CD4-positive, alpha-beta memory T cell (primary cell): Measurements from ENCODE around the gene INPP5A. TPM values are rescaled to one million over a fixed set of nuclear protein-coding genes. Genes with fewer than 3 reads are reported as not detected.
A peak's percentile ranks its signal among the peaks of the same experiment; 100 is the strongest.

Experiments
- CTCF ChIA-PET: fragments of 350-600 bp; sonication (Branson Sonifier 250); formaldehyde crosslinking; loops from one replicate; lab custom pipeline; 2021; ENCODE audit warnings: inconsistent platforms; ENCODE audit not compliant: partially characterized antibody; lab: Charles Lee
- POLR2A ChIA-PET: fragments of 350-600 bp; sonication (Branson Sonifier 250); formaldehyde crosslinking; loops from one replicate; lab custom pipeline; 2021; ENCODE audit not compliant: partially characterized antibody; lab: Charles Lee
- DNase-seq, 5 donors: peaks; one replicate each; pipeline versions ENCODE4 v3.0.0 to v3.0.0-alpha.2; 2020 to 2022; ENCODE audit warnings: mixed read lengths in 1 of 5
- H3K27ac ChIP-seq: one replicate; pipeline ENCODE4 v1.7.0; 2013; ENCODE audit warnings: low read depth, low read length
- H3K27me3 ChIP-seq: 2 replicates; pipeline ENCODE4 v1.7.0; 2013; ENCODE audit warnings: mild to moderate bottlenecking, low read length, moderate library complexity; ENCODE audit not compliant: insufficient read depth
- H3K36me3 ChIP-seq: 2 replicates; pipeline ENCODE4 v1.7.0; 2013; ENCODE audit warnings: mild to moderate bottlenecking, low read length, moderate library complexity; ENCODE audit not compliant: insufficient read depth
- H3K4me1 ChIP-seq: 2 replicates; pipeline ENCODE4 v1.7.0; 2013; ENCODE audit warnings: mild to moderate bottlenecking, low read length, moderate library complexity; ENCODE audit not compliant: insufficient read depth
- H3K4me3 ChIP-seq, 2 donors: one replicate each; pipeline ENCODE4 v1.7.0; 2013; ENCODE audit warnings: low read length in 2 of 2, mild to moderate bottlenecking in 1 of 2
- H3K9me3 ChIP-seq, 2 donors: one replicate each; pipeline ENCODE4 v1.7.0; 2013; ENCODE audit warnings: low read length in 2 of 2, control low read depth in 1 of 2; ENCODE audit not compliant: control insufficient read depth in 1 of 2
- H3K27ac Mint-ChIP-seq, 7 donors: one replicate each; pipeline ENCODE4 v1.8.0; 2020 to 2021; ENCODE audit warnings: mixed read lengths in 7 of 7, mild to moderate bottlenecking in 6 of 7, inconsistent platforms in 3 of 7, moderate library complexity in 3 of 7
- H3K27me3 Mint-ChIP-seq, 2 donors: one replicate each; pipeline ENCODE4 v1.8.0; 2020 to 2021; ENCODE audit warnings: mixed read lengths in 2 of 2
- H3K36me3 Mint-ChIP-seq, 2 donors: one replicate each; pipeline ENCODE4 v1.8.0; 2020 to 2021; ENCODE audit warnings: mixed read lengths in 2 of 2, inconsistent platforms in 1 of 2, mild to moderate bottlenecking in 1 of 2
- H3K4me1 Mint-ChIP-seq, 4 donors: one replicate each; pipeline ENCODE4 v1.8.0; 2020 to 2021; ENCODE audit warnings: mixed read lengths in 4 of 4, mild to moderate bottlenecking in 1 of 4
- H3K4me3 Mint-ChIP-seq, 8 donors: one replicate each; pipeline ENCODE4 v1.8.0; 2020 to 2021; ENCODE audit warnings: mixed read lengths in 8 of 8, mild to moderate bottlenecking in 7 of 8, moderate library complexity in 6 of 8, inconsistent platforms in 3 of 8
- H3K9me3 Mint-ChIP-seq, 8 donors: one replicate each; pipeline ENCODE4 v1.8.0; 2020 to 2021; ENCODE audit warnings: mixed read lengths in 8 of 8, mild to moderate bottlenecking in 5 of 8, inconsistent platforms in 3 of 8, moderate library complexity in 1 of 8
- intact Hi-C: fragments of 100-400 bp; cut with micrococcal nuclease; formaldehyde crosslinking; loops from one replicate; pipeline ENCODE4 v1.15.1; 2023
- polyA plus RNA-seq, 2 donors: library from polyadenylated mRNA; unstranded; fragments of 300-500 nt; fragmentation: Illumina TruSeq; gene quantifications; one replicate each; pipeline ENCODE4 v1.2.3, GENCODE V29; 2021
- total RNA-seq, 2 experiments: library from RNA; stranded (reverse); gene quantifications; one replicate each; pipeline ENCODE4 v1.2.3, GENCODE V29; 2021

INPP5A gene
- total and polyA plus RNA-seq, 4 experiments from 2014 or later = 0.61 to 19.3 (median 10.8) TPM

- H3K27ac Mint-ChIP-seq = no peak overlapping the region
- H3K9me3 Mint-ChIP-seq = no peaks in the 10 kb centered on the region
- H3K4me3 Mint-ChIP-seq = no peak overlapping the region
- H3K27me3 Mint-ChIP-seq = no peaks in the 10 kb centered on the region
- no peak overlapping the region for H3K27ac ChIP-seq
- intact Hi-C loops = no loop called here
- no peak for DNase-seq
- H3K36me3 Mint-ChIP-seq = peaks cover 0 to under 1% of the 10 kb centered on the region in 2 donors
- H3K27me3 ChIP-seq = no peaks in the 10 kb centered on the region
- H3K4me1 ChIP-seq = peaks cover 5% of the 10 kb centered on the region
- no peaks in the 10 kb centered on the region for H3K9me3 ChIP-seq
- peaks cover 4% of the 10 kb centered on the region for H3K36me3 ChIP-seq
- no peak overlapping the region for H3K4me3 ChIP-seq
- peaks cover 7 to 17% (median 14%) of the 10 kb centered on the region in 4 donors for H3K4me1 Mint-ChIP-seq
- CTCF ChIA-PET = interaction anchor here (0.8 to 3.0 kb wide), 2 partner anchors 10 to 182 kb away, joined by 3 to 9 read pairs; no protein-coding TSS in a partner anchor
- POLR2A ChIA-PET = no interaction called here
Measured at GRCh38 chr10:132641966-132642731, 104.6 kb downstream of the INPP5A start.

GRCh38 chr10:132642732-132643008 is 105.1 kb downstream of the INPP5A start:
- H3K27me3 ChIP-seq = no peaks in the 10 kb centered on the region
- Mint-ChIP-seq H3K36me3 (peaks cover 4% of the 10 kb centered on the region in 2 donors), H3K4me3 (no peak overlapping the region), H3K9me3 (no peaks in the 10 kb centered on the region), H3K27ac (peak overlapping the region in 1 of 7 donors; percentile 5), H3K27me3 (no peaks in the 10 kb centered on the region), H3K4me1 (peaks cover 3 to 13% (median 9%) of the 10 kb centered on the region in 4 donors)
- ChIA-PET POLR2A (no interaction called here), CTCF (interaction anchor here (0.8 to 3.0 kb wide), 3 partner anchors 10 to 183 kb away, joined by 3 to 9 read pairs (median 3); no protein-coding TSS in a partner anchor)
- intact Hi-C loops = no loop called here
- H3K4me3 ChIP-seq = no peak overlapping the region
- H3K36me3 ChIP-seq = peaks cover 4% of the 10 kb centered on the region
- no peak overlapping the region for H3K27ac ChIP-seq
- H3K9me3 ChIP-seq = no peaks in the 10 kb centered on the region
- no peak for DNase-seq
- H3K4me1 ChIP-seq = peaks cover 1% of the 10 kb centered on the region

DNA sequence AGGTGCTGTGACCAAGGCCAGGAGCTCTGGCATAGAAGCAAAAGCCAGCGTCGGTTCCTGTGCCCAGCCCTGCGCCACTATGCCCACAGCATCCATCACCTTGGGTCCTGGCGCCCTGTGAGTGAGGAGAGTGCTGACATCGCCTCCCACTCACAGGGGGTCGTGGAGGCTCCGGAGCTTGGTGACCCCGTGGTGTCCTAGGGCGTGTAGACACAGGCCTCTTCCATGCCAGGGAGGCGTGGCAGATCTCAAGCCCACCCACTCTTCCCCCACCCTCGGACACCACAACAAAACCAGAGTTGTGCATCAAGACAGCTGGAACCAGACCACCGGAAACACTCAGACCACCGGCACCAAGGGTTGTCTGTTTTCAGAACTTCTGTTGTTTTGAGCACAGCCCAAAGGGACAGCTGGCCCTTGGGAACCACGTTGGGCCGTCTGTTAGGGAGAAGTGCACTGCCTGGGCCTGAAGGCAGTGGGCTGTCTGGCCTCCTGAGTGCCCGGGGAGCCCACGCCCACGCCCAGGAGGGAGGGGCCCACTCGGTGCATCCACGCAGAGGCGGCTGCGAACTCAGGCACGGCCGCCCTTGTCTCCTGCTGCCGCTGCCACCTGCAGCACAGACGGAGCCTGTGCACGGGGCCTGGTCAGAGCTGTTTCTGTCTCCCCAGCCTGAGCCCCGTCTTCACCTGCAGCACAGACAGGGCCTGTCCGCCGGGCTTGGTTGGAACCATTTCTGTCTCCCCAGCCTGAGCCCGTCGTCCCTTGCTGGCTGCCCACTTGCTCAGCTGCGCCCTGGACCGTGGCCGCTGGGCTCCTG is 106.3 kb downstream of the INPP5A start:
- Mint-ChIP-seq H3K4me3 (no peak overlapping the region), H3K9me3 (no peaks in the 10 kb centered on the region), H3K36me3 (peaks cover 10 to 11% of the 10 kb centered on the region in 2 donors), H3K27ac (no peak overlapping the region), H3K27me3 (no peaks in the 10 kb centered on the region), H3K4me1 (peaks cover 2 to 10% (median 6%) of the 10 kb centered on the region in 4 donors)
- Histone ChIP-seq H3K9me3 (no peaks in the 10 kb centered on the region), H3K36me3 (peaks cover 4% of the 10 kb centered on the region), H3K4me3 (no peak overlapping the region), H3K4me1 (no peaks in the 10 kb centered on the region), H3K27ac (no peak overlapping the region), H3K27me3 (no peaks in the 10 kb centered on the region)
- ChIA-PET CTCF (interaction anchor here (1.1 to 3.0 kb wide), 2 partner anchors 11 to 184 kb away, joined by 3 to 9 read pairs; no protein-coding TSS in a partner anchor), POLR2A (no interaction called here)
- intact Hi-C loops = no loop called here
- no peak for DNase-seq

DNA sequence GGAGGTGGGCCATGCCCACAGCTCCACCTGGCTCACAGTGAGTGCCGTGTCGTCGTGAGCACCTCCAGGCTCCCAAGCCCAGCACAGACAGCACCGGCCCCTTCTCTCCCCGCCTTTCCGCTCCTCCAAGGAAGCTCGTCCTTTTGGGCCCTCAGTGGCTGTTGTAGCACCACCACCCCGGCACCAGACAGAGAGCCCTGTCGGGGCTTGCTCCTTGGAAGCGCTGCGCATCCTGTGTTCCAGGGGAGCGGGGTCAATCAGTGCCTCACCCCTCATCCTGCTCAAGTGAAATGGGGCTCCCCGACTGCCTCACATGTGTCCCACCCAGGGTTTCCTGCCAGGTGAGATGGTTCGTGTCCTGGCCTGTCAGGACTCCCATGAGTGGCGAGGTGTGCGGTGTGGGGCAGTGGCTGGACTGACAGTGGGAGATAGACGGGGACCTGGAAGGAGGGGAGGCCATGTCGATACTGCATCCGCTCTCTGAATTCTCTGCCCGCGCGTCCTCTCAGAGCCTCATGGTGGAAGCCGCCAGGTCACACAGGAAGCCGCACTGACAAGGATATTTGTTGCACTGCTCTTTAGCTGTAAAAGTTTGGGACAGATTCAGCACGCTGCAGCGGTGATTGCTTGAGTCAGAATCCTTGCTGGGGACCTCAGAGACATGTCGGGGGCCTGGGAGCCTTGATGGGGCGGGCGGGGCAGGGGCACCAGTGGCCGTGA is 107.1 kb downstream of the INPP5A start:
- H3K36me3 ChIP-seq = peaks cover 4% of the 10 kb centered on the region
- no peak overlapping the region for H3K4me3 Mint-ChIP-seq
- no peak overlapping the region for H3K27ac Mint-ChIP-seq
- no peaks in the 10 kb centered on the region for H3K9me3 ChIP-seq
- peaks cover 2 to 10% (median 6%) of the 10 kb centered on the region in 4 donors for H3K4me1 Mint-ChIP-seq
- no peaks in the 10 kb centered on the region for H3K9me3 Mint-ChIP-seq
- H3K27me3 Mint-ChIP-seq = no peaks in the 10 kb centered on the region
- DNase-seq = no peak
- ChIA-PET POLR2A (no interaction called here), CTCF (interaction anchor here (3.0 kb wide), 1 partner anchor 185 kb away, joined by 9 read pairs; no protein-coding TSS in a partner anchor)
- no peaks in the 10 kb centered on the region for H3K4me1 ChIP-seq
- no peak overlapping the region for H3K4me3 ChIP-seq
- intact Hi-C loops = no loop called here
- H3K27ac ChIP-seq = no peak overlapping the region
- no peaks in the 10 kb centered on the region for H3K27me3 ChIP-seq
- H3K36me3 Mint-ChIP-seq = peaks cover 11 to 13% of the 10 kb centered on the region in 2 donors

DNA sequence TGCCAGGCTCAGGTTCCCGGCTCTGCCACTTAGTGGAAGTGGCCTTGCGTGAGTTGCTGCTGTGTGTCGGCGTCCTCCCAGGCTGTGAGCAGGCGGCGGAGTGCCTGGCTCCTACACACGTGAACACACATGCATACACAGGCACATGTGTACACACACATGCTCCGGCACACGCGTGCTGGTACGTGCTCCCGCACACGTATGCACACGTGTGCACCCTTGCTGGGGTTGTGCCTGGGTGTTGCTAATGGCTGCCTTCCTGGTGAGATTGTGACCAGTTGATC is 107.6 kb downstream of the INPP5A start:
- H3K4me3 Mint-ChIP-seq = no peak overlapping the region
- POLR2A ChIA-PET = no interaction called here

DNA sequence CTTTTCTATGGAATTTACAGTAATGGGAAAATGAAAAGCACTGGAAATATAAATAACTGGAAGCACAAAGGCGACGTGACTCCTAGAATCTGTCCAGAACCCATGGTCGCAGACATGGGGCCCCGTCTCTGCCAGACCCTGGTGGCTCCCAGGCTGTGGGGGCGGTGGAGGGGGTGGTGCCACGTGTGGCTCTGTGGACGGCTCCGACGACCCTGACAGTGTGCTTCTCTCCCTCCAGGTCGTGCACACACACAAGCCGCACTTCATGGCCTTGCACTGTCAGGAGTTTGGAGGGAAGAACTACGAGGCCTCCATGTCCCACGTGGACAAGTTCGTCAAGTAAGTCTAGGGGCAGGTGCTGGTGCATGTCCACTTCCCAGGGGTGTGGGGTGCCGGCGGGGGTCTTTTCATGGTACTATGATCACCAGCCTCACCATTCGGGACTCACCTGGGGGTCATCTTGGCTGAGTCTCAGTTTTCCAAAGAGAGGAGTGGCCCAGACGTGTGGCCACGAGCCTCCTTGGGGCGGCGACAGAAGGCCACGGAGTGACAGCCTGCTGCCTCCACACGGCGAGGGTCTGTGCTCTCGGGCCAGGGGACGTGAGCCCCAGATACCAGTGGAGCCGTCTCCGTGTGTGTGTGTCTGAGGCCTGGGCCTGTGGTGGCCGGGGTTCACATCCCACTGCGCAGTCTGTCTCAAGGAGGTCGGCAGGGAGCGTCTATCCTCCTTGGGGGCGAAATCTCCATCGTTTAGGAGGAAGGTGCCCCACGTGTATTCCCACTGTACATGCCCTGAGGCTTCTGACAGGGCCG is 108.2 kb downstream of the INPP5A start:
- H3K27ac Mint-ChIP-seq = peak overlapping the region in 1 of 7 donors; percentile 4
- ChIA-PET POLR2A (no interaction called here), CTCF (no interaction called here)
- H3K36me3 Mint-ChIP-seq = peaks cover 13% of the 10 kb centered on the region in 2 donors
- no peaks in the 10 kb centered on the region for H3K9me3 ChIP-seq
- H3K4me1 Mint-ChIP-seq = peaks cover 0 to 8% (median 4%) of the 10 kb centered on the region in 4 donors
- no peaks in the 10 kb centered on the region for H3K27me3 Mint-ChIP-seq
- no peaks in the 10 kb centered on the region for H3K9me3 Mint-ChIP-seq
- H3K4me1 ChIP-seq = no peaks in the 10 kb centered on the region
- intact Hi-C loops = no loop called here
- H3K4me3 Mint-ChIP-seq = no peak overlapping the region
- no peak overlapping the region for H3K4me3 ChIP-seq
- H3K27me3 ChIP-seq = no peaks in the 10 kb centered on the region
- peaks cover 4% of the 10 kb centered on the region for H3K36me3 ChIP-seq
- no peak overlapping the region for H3K27ac ChIP-seq
- no peak for DNase-seq

More for the DNA sequence above, 107.6 kb downstream of the INPP5A start:
- peaks cover 2 to 10% (median 6%) of the 10 kb centered on the region in 4 donors for H3K4me1 Mint-ChIP-seq
- no peaks in the 10 kb centered on the region for H3K27me3 Mint-ChIP-seq
- Histone ChIP-seq H3K27ac (no peak overlapping the region), H3K4me1 (no peaks in the 10 kb centered on the region), H3K27me3 (no peaks in the 10 kb centered on the region), H3K36me3 (peaks cover 4% of the 10 kb centered on the region), H3K4me3 (no peak overlapping the region), H3K9me3 (no peaks in the 10 kb centered on the region)
- H3K9me3 Mint-ChIP-seq = no peaks in the 10 kb centered on the region
- intact Hi-C loops = no loop called here
- peaks cover 12 to 13% of the 10 kb centered on the region in 2 donors for H3K36me3 Mint-ChIP-seq
- CTCF ChIA-PET = no interaction called here
- no peak for DNase-seq
- no peak overlapping the region for H3K27ac Mint-ChIP-seq
